NAMALWA (cell line): ENCODE data around the gene ZRANB3.
"Not testable (repeated sequence)": the region's sequence is repeated elsewhere in the genome, so short reads cannot be mapped to it uniquely, and the experiment has no call there.

Experiments used
- DNase-seq: peaks from one replicate; pipeline ENCODE4 v3.0.0-alpha.2; 2015; ENCODE audit warnings: low spot score

Gene ZRANB3

GRCh38 chr2:135320465-135321355 is 210.3 kb downstream of the ZRANB3 start:
- DNase-seq: no peak

GRCh38 chr2:135318808-135319207 is 212.2 kb downstream of the ZRANB3 start:
- DNase-seq: no peak

GRCh38 chr2:135317375-135317774 is 213.6 kb downstream of the ZRANB3 start:
- no peak for DNase-seq

- no peak for DNase-seq
These were observed 219.1 kb downstream of the ZRANB3 start for GRCh38 chr2:135311962-135312361.

GRCh38 chr2:135311268-135311667 is 219.8 kb downstream of the ZRANB3 start:
- no peak for DNase-seq

- DNase-seq: no peak
These were observed 226.3 kb downstream of the ZRANB3 start for GRCh38 chr2:135304694-135305093.

GRCh38 chr2:135299658-135300244 is 231.3 kb downstream of the ZRANB3 start:
- DNase-seq: no peak

GRCh38 chr2:135299165-135299564 is 231.9 kb downstream of the ZRANB3 start:
- DNase-seq: no peak

GRCh38 chr2:135287121-135287520 is 243.9 kb downstream of the ZRANB3 start:
- not testable (repeated sequence) for DNase-seq

- no peak for DNase-seq
These were observed 245.6 kb downstream of the ZRANB3 start for GRCh38 chr2:135285391-135285790.

- DNase-seq: no peak
These were observed 249.6 kb downstream of the ZRANB3 start for GRCh38 chr2:135281379-135281778.

GRCh38 chr2:135279209-135279608 is 251.8 kb downstream of the ZRANB3 start:
- DNase-seq: no peak

- DNase-seq: no peak
These were observed 254.5 kb downstream of the ZRANB3 start for GRCh38 chr2:135276525-135276924.

- no peak for DNase-seq
These were observed 260.0 kb downstream of the ZRANB3 start for GRCh38 chr2:135271006-135271405.

- DNase-seq: no peak
These were observed 265.0 kb downstream of the ZRANB3 start for GRCh38 chr2:135265960-135266490.

GRCh38 chr2:135259123-135259522 is 271.9 kb downstream of the ZRANB3 start:
- no peak for DNase-seq

GRCh38 chr2:135258193-135258592 is 272.8 kb downstream of the ZRANB3 start:
- DNase-seq: no peak

GRCh38 chr2:135257383-135258090 is 273.5 kb downstream of the ZRANB3 start:
- DNase-seq: no peak

GRCh38 chr2:135256531-135257260 is 274.3 kb downstream of the ZRANB3 start:
- no peak for DNase-seq

GRCh38 chr2:135255208-135255607 is 275.8 kb downstream of the ZRANB3 start:
- DNase-seq: peak; percentile 85

- no peak for DNase-seq
These were observed 278.1 kb downstream of the ZRANB3 start for GRCh38 chr2:135252805-135253458.
